HL-60 (cell line): Measurements from ENCODE around the gene CLOCK.

Source experiments
- CTCF ChIP-seq: IDR thresholded peaks from one replicate; pipeline ENCODE4 v1.5.1; 2011; ENCODE audit warnings: low read length, control low read depth, inconsistent platforms; ENCODE audit not compliant: insufficient read depth
- GABPA ChIP-seq: IDR thresholded peaks from 2 replicates; pipeline ENCODE4 v1.6.1; 2012; ENCODE audit warnings: low read depth
- POLR2AphosphoS5 ChIP-seq: IDR thresholded peaks from 2 replicates; pipeline ENCODE4 v1.6.1; 2012; ENCODE audit warnings: low read depth
- REST ChIP-seq: IDR thresholded peaks from 2 replicates; pipeline ENCODE4 v1.6.1; 2012; ENCODE audit warnings: low read depth; ENCODE audit not compliant: insufficient replicate concordance
- SPI1 ChIP-seq: IDR thresholded peaks from 2 replicates; pipeline ENCODE4 v1.6.1; 2012; ENCODE audit warnings: low read depth, mild to moderate bottlenecking, borderline replicate concordance

- TF ChIP-seq CTCF (no peak), GABPA (no peak), POLR2AphosphoS5 (no peak), REST (no peak), SPI1 (no peak)
These were observed 34.6 kb downstream of the CLOCK start for GRCh38 chr4:55512077-55512476.
